Activated T-cell treated with anti-CD3 and anti-CD28 coated beads for 1 hour (primary cell): ENCODE data around the gene CDH4.

Experiments used
- DNase-seq: peaks from one replicate; pipeline ENCODE4 v3.0.0-alpha.2; 2020; ENCODE audit warnings: low read depth

Gene CDH4

GRCh38 chr20:61328911-61329558, 77.0 kb downstream of the CDH4 start:
- no peak for DNase-seq

- no peak for DNase-seq
These were observed 78.4 kb downstream of the CDH4 start for GRCh38 chr20:61330441-61330840.

GRCh38 chr20:61331543-61331942, 79.5 kb downstream of the CDH4 start:
- no peak for DNase-seq

GRCh38 chr20:61332016-61332975, 80.2 kb downstream of the CDH4 start:
- no peak for DNase-seq

GRCh38 chr20:61333484-61334108, 81.5 kb downstream of the CDH4 start:
- no peak for DNase-seq

GRCh38 chr20:61340157-61340556, 88.1 kb downstream of the CDH4 start:
- no peak for DNase-seq

- no peak for DNase-seq
These were observed 89.5 kb downstream of the CDH4 start for GRCh38 chr20:61341605-61342004.

- no peak for DNase-seq
These were observed 91.9 kb downstream of the CDH4 start for GRCh38 chr20:61343934-61344333.

GRCh38 chr20:61345656-61346055, 93.6 kb downstream of the CDH4 start:
- DNase-seq, result no peak

GRCh38 chr20:61346996-61347395, 94.9 kb downstream of the CDH4 start:
- no peak for DNase-seq

GRCh38 chr20:61347443-61347842, 95.4 kb downstream of the CDH4 start:
- no peak for DNase-seq

- DNase-seq, result no peak
These were observed 97.5 kb downstream of the CDH4 start for GRCh38 chr20:61349447-61350165.

GRCh38 chr20:61350500-61351250, 98.6 kb downstream of the CDH4 start:
- no peak for DNase-seq

GRCh38 chr20:61352346-61353260, 100.5 kb downstream of the CDH4 start:
- no peak for DNase-seq

- no peak for DNase-seq
These were observed 101.4 kb downstream of the CDH4 start for GRCh38 chr20:61353261-61354000.

GRCh38 chr20:61354001-61354390, 101.9 kb downstream of the CDH4 start:
- no peak for DNase-seq

GRCh38 chr20:61354501-61354900, 102.4 kb downstream of the CDH4 start:
- DNase-seq, result no peak

- DNase-seq, result no peak
These were observed 102.9 kb downstream of the CDH4 start for GRCh38 chr20:61354901-61355495.

- DNase-seq, result no peak
These were observed 103.5 kb downstream of the CDH4 start for GRCh38 chr20:61355585-61355984.
